Measurements from ENCODE around the gene TMC7.

The TMC7 gene

GRCh38 chr16:19084879-19085278 is 101.1 kb downstream of the TMC7 start:
- Histone ChIP-seq H3K27me3 (ENCODE audit: low read length) (no peaks in the 10 kb centered on the region), H3K36me3 (ENCODE audit: low read length) (peaks cover 11% of the 10 kb centered on the region; the same call in 1 of the 2 replicates), H3K9ac (ENCODE audit: low read length) (no peak overlapping the region), H3K4me2 (ENCODE audit: low read depth, low read length, poor library complexity, severe bottlenecking) (no peak overlapping the region), H3K9me2 (replicated peaks; ENCODE audit: insufficient read depth, low read length) (no peaks in the 10 kb centered on the region), H3F3A (ENCODE audit: insufficient read depth) (no peaks in the 10 kb centered on the region), H3K4me3 (ENCODE audit: insufficient read depth, low read length, poor library complexity, severe bottlenecking) (no peak overlapping the region), H2AFZ (ENCODE audit: low read depth, low read length, severe bottlenecking) (no peak overlapping the region), H3K79me2 (ENCODE audit: insufficient read depth, low read length) (no peaks in the 10 kb centered on the region), H4K20me1 (ENCODE audit: low read depth, low read length) (no peaks in the 10 kb centered on the region), H3K9me3 (ENCODE audit: insufficient read depth, low read length) (no peaks in the 10 kb centered on the region; the same call in 1 of the 2 replicates), H3K27ac (ENCODE audit: low read depth, low read length) (no peak overlapping the region)
- TF ChIP-seq EZH2phosphoT487 (conservative IDR thresholded peaks at IDR 0.05; ENCODE audit: low read length): no peak
- TF ChIP-seq, protein P1, sequence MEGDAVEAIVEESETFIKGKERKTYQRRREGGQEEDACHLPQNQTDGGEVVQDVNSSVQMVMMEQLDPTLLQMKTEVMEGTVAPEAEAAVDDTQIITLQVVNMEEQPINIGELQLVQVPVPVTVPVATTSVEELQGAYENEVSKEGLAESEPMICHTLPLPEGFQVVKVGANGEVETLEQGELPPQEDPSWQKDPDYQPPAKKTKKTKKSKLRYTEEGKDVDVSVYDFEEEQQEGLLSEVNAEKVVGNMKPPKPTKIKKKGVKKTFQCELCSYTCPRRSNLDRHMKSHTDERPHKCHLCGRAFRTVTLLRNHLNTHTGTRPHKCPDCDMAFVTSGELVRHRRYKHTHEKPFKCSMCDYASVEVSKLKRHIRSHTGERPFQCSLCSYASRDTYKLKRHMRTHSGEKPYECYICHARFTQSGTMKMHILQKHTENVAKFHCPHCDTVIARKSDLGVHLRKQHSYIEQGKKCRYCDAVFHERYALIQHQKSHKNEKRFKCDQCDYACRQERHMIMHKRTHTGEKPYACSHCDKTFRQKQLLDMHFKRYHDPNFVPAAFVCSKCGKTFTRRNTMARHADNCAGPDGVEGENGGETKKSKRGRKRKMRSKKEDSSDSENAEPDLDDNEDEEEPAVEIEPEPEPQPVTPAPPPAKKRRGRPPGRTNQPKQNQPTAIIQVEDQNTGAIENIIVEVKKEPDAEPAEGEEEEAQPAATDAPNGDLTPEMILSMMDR (IDR thresholded peaks at IDR 0.05; ENCODE audit: insufficient read depth, low read length, poor library complexity, severe bottlenecking): no peak

DNA sequence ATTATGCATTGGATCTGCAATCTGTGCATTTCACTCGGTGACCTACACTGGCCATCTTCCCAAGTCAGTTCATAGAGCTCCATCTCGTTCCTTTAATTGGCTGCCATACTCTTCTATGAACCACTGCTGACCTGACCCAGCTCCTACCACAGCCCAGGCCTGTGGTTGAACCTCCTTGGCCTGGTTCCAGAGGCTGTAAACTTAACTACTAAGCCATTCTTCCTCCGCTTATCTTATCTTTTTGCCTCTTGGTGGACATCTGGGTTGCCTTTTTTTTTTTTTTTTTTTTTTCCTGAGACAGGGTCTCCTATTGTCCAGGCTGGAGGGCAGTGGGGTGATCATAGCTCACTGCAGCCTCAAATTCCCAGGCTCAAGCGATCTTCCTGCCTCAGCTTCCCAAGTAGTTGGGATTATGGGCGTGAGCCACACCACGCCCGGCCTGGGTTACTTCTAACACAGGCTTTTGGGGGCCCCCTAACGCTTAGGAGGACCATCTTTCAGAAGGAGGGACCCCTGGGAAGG is 102.0 kb downstream of the TMC7 start:
- no peaks in the 10 kb centered on the region for H4K20me1 ChIP-seq (ENCODE audit: low read depth, low read length)
- no peaks in the 10 kb centered on the region for H3F3A ChIP-seq (ENCODE audit: insufficient read depth)
- no peaks in the 10 kb centered on the region for H3K9me3 ChIP-seq (ENCODE audit: insufficient read depth, low read length)
- H3K36me3 ChIP-seq (ENCODE audit: low read length): 0 out of 2 replicates have a peak, but pooled peaks cover 5% of the 10 kb centered on the region
- H2AFZ ChIP-seq (ENCODE audit: low read depth, low read length, severe bottlenecking): no peak overlapping the region
- no peak overlapping the region for H3K4me3 ChIP-seq (ENCODE audit: insufficient read depth, low read length, poor library complexity, severe bottlenecking)
- no peaks in the 10 kb centered on the region for H3K27me3 ChIP-seq (ENCODE audit: low read length)
- TF ChIP-seq, protein P1 (IDR thresholded peaks at IDR 0.05; ENCODE audit: insufficient read depth, low read length, poor library complexity, severe bottlenecking): no peak
- no peak for TF ChIP-seq EZH2phosphoT487 (conservative IDR thresholded peaks at IDR 0.05; ENCODE audit: low read length)
- H3K4me2 ChIP-seq (ENCODE audit: low read depth, low read length, poor library complexity, severe bottlenecking): no peak overlapping the region
- H3K79me2 ChIP-seq (ENCODE audit: insufficient read depth, low read length): no peaks in the 10 kb centered on the region
- no peaks in the 10 kb centered on the region for H3K9me2 ChIP-seq (replicated peaks; ENCODE audit: insufficient read depth, low read length)
- no peak overlapping the region for H3K9ac ChIP-seq (ENCODE audit: low read length)
- H3K27ac ChIP-seq (ENCODE audit: low read depth, low read length): no peak overlapping the region

DNA sequence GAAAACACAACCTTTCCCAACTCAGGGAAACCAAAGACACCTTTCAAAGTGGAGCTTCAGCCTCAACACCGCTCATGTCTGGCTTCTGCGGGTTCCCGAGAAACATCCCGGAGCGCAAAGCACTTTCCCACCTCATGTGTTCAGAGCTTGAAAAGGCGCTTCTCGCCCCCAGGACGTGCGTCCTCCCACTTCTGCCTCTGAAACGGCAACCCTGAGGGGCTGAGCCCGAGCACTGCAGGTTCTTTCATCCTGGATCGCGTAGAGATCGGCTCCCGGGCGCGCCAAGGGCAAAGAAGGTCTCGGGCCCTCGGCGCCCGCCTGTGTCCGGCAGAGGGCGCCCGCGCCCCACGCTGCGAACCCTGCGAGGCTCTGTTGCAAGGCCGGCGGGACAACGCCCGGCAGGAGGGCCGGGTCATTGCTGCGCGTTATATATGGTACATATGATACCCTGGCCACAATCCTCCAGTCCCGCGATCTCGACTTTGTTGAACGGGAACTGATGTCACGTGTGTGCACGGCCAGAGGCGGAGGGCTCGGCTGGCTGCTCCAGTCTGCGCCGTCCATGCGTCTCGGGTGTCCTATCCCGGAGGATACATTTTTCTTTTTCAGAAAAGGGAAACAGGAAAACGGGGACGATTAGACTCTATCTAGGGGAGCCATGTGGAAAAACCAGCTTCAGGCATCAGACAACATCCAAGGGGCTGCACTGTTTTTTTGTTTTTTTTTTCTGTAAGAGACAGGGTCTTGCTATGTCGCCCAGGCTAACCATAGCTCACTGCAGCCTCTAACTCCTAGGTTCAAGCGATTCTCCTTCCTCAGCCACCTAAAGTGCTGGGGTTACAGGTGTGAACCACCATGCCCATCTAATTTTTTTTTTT is 102.8 kb downstream of the TMC7 start:
- H2AFZ ChIP-seq (ENCODE audit: low read depth, low read length, severe bottlenecking): peak overlapping the region; percentile 94
- H4K20me1 ChIP-seq (ENCODE audit: low read depth, low read length): no peaks in the 10 kb centered on the region
- no peaks in the 10 kb centered on the region for H3F3A ChIP-seq (ENCODE audit: insufficient read depth)
- H3K4me2 ChIP-seq (ENCODE audit: low read depth, low read length, poor library complexity, severe bottlenecking): peak overlapping the region; percentile 67
- H3K79me2 ChIP-seq (ENCODE audit: insufficient read depth, low read length): no peaks in the 10 kb centered on the region
- TF ChIP-seq, protein P1 (IDR thresholded peaks at IDR 0.05; ENCODE audit: insufficient read depth, low read length, poor library complexity, severe bottlenecking): peak; percentile 90
- no peak for TF ChIP-seq EZH2phosphoT487 (conservative IDR thresholded peaks at IDR 0.05; ENCODE audit: low read length)
- no peaks in the 10 kb centered on the region for H3K36me3 ChIP-seq (ENCODE audit: low read length)
- H3K4me3 ChIP-seq (ENCODE audit: insufficient read depth, low read length, poor library complexity, severe bottlenecking): peak overlapping the region; percentile 36
- H3K9ac ChIP-seq (ENCODE audit: low read length): peak overlapping the region; percentile 44; the same call in 1 of the 2 replicates
- H3K27me3 ChIP-seq (ENCODE audit: low read length): no peaks in the 10 kb centered on the region
- H3K9me3 ChIP-seq (ENCODE audit: insufficient read depth, low read length): no peaks in the 10 kb centered on the region
- H3K27ac ChIP-seq (ENCODE audit: low read depth, low read length): no peak overlapping the region
- H3K9me2 ChIP-seq (replicated peaks; ENCODE audit: insufficient read depth, low read length): no peaks in the 10 kb centered on the region

Data from SU-DHL-6 (cell line).